CD4-positive, alpha-beta T cell (primary cell): ENCODE results near the gene RASAL2. TPM values are rescaled to one million over a fixed set of nuclear protein-coding genes. Genes with fewer than 3 reads are reported as not detected.

Experiments
- ATAC-seq: fragments of 200-7000 bp; cut with Tn5 transposase; one replicate; pipeline ENCODE4 v1.10.0; 2022; ENCODE audit warnings: mild to moderate bottlenecking; ENCODE audit not compliant: poor library complexity
- CTCF ChIA-PET: fragments of 350-600 bp; sonication (Branson Sonifier 250); formaldehyde crosslinking; loops from one replicate; lab custom pipeline; 2021; ENCODE audit warnings: antibody characterized with exemption, inconsistent platforms; lab: Charles Lee
- POLR2A ChIA-PET: fragments of 350-600 bp; sonication (Branson Sonifier 250); formaldehyde crosslinking; loops from one replicate; lab custom pipeline; 2021; ENCODE audit warnings: antibody characterized with exemption, inconsistent platforms; lab: Charles Lee
- DNase-seq, 14 experiments: peaks; one replicate each; pipeline ENCODE4 v3.0.0-alpha.2; 2013 to 2020; ENCODE audit warnings: mixed read lengths in 2 of 14
- H3K27ac ChIP-seq, 2 donors: one replicate each; pipeline versions ENCODE4 v1.5.1 to v1.7.0; 2013; ENCODE audit warnings: low read length in 2 of 2, low read depth in 1 of 2, mild to moderate bottlenecking in 1 of 2
- H3K27me3 ChIP-seq, 2 experiments: 1 replicate in 1 of 2; 2 replicates in 1 of 2; pipeline versions ENCODE4 v1.6.1 to v1.7.0; 2013; ENCODE audit warnings: low read length in 2 of 2, control low read depth in 1 of 2, mild to moderate bottlenecking in 1 of 2, moderate library complexity in 1 of 2; ENCODE audit not compliant: insufficient read depth in 2 of 2, control insufficient read depth in 1 of 2
- H3K36me3 ChIP-seq: one replicate; pipeline ENCODE4 v1.6.1; 2013; ENCODE audit warnings: low read length, control low read depth; ENCODE audit not compliant: insufficient read depth
- H3K4me1 ChIP-seq: one replicate; pipeline ENCODE4 v1.6.1; 2013; ENCODE audit warnings: low read length, control low read depth; ENCODE audit not compliant: insufficient read depth
- H3K4me3 ChIP-seq: one replicate; pipeline ENCODE4 v1.5.1; 2013; ENCODE audit warnings: mild to moderate bottlenecking, low read length, moderate library complexity
- H3K9me3 ChIP-seq, 2 experiments: 1 replicate in 1 of 2; 2 replicates in 1 of 2; pipeline versions ENCODE4 v1.6.1 to v1.7.0; 2013; ENCODE audit warnings: low read length in 2 of 2, mild to moderate bottlenecking in 2 of 2, control low read depth in 1 of 2, moderate library complexity in 1 of 2; ENCODE audit not compliant: control insufficient read depth in 1 of 2, insufficient read depth in 1 of 2
- H3K27ac Mint-ChIP-seq: one replicate; pipeline ENCODE4 v1.8.0; 2020; ENCODE audit warnings: mixed read lengths
- H3K27me3 Mint-ChIP-seq: one replicate; pipeline ENCODE4 v1.8.0; 2021; ENCODE audit warnings: mixed read lengths
- H3K36me3 Mint-ChIP-seq: one replicate; pipeline ENCODE4 v1.8.0; 2021; ENCODE audit warnings: low read depth, mixed read lengths
- H3K4me1 Mint-ChIP-seq: one replicate; pipeline ENCODE4 v1.8.0; 2021; ENCODE audit warnings: low read depth, mixed read lengths
- H3K4me3 Mint-ChIP-seq: one replicate; pipeline ENCODE4 v1.8.0; 2020; ENCODE audit warnings: mild to moderate bottlenecking, mixed read lengths
- H3K9me3 Mint-ChIP-seq: one replicate; pipeline ENCODE4 v1.8.0; 2020; ENCODE audit warnings: mixed read lengths
- intact Hi-C, 2 experiments: fragments of 100-400 bp; cut with DNase I in 1 of 2; cut with micrococcal nuclease in 1 of 2; formaldehyde crosslinking; loops; one replicate each; pipeline versions ENCODE4 v1.15.1 to v1.9.0; 2023 to 2025; cut with DNase I, micrococcal nuclease
- total RNA-seq, 174 experiments: library from RNA in 2 of 174; stranded (reverse) in 2 of 174; gene quantifications; one replicate each; pipeline ENCODE4 v1.2.3 and lab custom pipeline; 2021 to 2026
- TF ChIP-seq, protein P1 (sequence below): fragments of 200-600 bp; IDR thresholded peaks from one replicate; pipeline ENCODE4 v1.8.0; 2022; ENCODE audit warnings: antibody characterized with exemption, mild to moderate bottlenecking

RASAL2 gene
- total RNA-seq, 2 experiments from 2014 or later = 0.03 TPM; not detected in 1

DNA sequence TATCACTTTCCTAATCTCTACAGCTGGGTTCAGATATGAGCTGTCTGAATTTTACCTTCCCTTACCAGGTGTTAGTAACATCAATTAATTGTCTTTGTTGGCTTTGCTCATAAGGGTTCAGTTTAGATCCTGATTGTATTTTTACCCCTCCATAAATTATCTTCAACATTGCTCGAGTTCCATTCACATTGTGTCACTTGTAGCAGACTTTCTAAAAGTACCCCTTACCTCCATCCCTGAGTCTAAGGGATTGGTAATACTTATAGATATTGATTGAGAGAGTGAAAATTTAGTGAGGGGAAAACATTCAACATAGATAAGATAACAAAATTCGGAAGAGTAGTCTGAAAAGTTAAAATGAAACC lies 7.3 kb downstream of the RASAL2 start:
- CTCF ChIA-PET = no interaction called here
- intact Hi-C loops = no loop called here
- H3K4me3 ChIP-seq = no peak overlapping the region

DNA sequence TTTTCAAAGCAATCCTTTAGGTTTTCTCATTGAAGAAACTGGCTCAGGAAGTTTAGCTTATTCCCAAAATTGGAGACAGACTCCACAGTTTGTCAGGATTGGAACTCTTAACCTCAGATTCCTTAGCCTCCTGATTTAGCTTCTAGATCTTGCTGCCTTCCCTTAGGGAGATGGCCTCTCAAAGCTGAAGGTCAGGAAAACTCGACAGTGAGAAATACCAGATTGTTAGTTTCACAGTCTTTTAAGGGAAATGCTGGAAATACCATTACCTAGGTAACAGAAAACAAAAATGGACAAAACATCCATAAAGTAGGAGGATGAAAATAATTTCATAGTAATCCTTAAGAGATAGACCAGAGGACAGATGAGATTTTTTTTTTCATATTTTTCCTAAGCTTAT lies 7.8 kb downstream of the RASAL2 start:
- no peak for ATAC-seq
- POLR2A ChIA-PET = no interaction called here
- H3K9me3 ChIP-seq = no peaks in the 10 kb centered on the region
- intact Hi-C loops = no loop called here
- CTCF ChIA-PET = no interaction called here
- no peak for DNase-seq
- no peaks in the 10 kb centered on the region for H3K36me3 Mint-ChIP-seq
- no peaks in the 10 kb centered on the region for H3K36me3 ChIP-seq
- no peak overlapping the region for H3K27ac ChIP-seq
- no peak overlapping the region for H3K4me3 ChIP-seq
- no peak overlapping the region for H3K27ac Mint-ChIP-seq
- H3K4me1 ChIP-seq = no peaks in the 10 kb centered on the region
- H3K4me3 Mint-ChIP-seq = no peak overlapping the region
- no peaks in the 10 kb centered on the region for H3K4me1 Mint-ChIP-seq
- peaks cover 2% of the 10 kb centered on the region for H3K9me3 Mint-ChIP-seq
- peaks cover 38% of the 10 kb centered on the region for H3K27me3 Mint-ChIP-seq
- TF ChIP-seq, protein P1, sequence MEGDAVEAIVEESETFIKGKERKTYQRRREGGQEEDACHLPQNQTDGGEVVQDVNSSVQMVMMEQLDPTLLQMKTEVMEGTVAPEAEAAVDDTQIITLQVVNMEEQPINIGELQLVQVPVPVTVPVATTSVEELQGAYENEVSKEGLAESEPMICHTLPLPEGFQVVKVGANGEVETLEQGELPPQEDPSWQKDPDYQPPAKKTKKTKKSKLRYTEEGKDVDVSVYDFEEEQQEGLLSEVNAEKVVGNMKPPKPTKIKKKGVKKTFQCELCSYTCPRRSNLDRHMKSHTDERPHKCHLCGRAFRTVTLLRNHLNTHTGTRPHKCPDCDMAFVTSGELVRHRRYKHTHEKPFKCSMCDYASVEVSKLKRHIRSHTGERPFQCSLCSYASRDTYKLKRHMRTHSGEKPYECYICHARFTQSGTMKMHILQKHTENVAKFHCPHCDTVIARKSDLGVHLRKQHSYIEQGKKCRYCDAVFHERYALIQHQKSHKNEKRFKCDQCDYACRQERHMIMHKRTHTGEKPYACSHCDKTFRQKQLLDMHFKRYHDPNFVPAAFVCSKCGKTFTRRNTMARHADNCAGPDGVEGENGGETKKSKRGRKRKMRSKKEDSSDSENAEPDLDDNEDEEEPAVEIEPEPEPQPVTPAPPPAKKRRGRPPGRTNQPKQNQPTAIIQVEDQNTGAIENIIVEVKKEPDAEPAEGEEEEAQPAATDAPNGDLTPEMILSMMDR = no peak
- peaks cover 0 to 12% of the 10 kb centered on the region in 2 experiments for H3K27me3 ChIP-seq

More for the DNA sequence above, 7.3 kb downstream of the RASAL2 start:
- POLR2A ChIA-PET = no interaction called here
- Mint-ChIP-seq H3K9me3 (peaks cover 3% of the 10 kb centered on the region), H3K27me3 (peaks cover 42% of the 10 kb centered on the region), H3K4me1 (no peaks in the 10 kb centered on the region), H3K4me3 (no peak overlapping the region), H3K36me3 (no peaks in the 10 kb centered on the region), H3K27ac (no peak overlapping the region)
- no peak for DNase-seq
- no peak overlapping the region for H3K27ac ChIP-seq
- no peak for ATAC-seq
- no peaks in the 10 kb centered on the region for H3K9me3 ChIP-seq
- no peaks in the 10 kb centered on the region for H3K4me1 ChIP-seq
- H3K27me3 ChIP-seq = peaks cover 0 to 14% of the 10 kb centered on the region in 2 experiments
- H3K36me3 ChIP-seq = no peaks in the 10 kb centered on the region
- TF ChIP-seq, protein P1 = no peak

GRCh38 chr1:178102218-178102617 lies 8.3 kb downstream of the RASAL2 start:
- H3K4me1 Mint-ChIP-seq = no peaks in the 10 kb centered on the region
- POLR2A ChIA-PET = no interaction called here
- Histone ChIP-seq H3K27ac (no peak overlapping the region), H3K9me3 (no peaks in the 10 kb centered on the region), H3K36me3 (no peaks in the 10 kb centered on the region), H3K4me1 (no peaks in the 10 kb centered on the region), H3K4me3 (no peak overlapping the region), H3K27me3 (peaks cover 0 to 10% of the 10 kb centered on the region in 2 experiments)
- CTCF ChIA-PET = no interaction called here
- no peak for ATAC-seq
- intact Hi-C loops = no loop called here
- H3K27me3 Mint-ChIP-seq = peaks cover 33% of the 10 kb centered on the region
- no peak overlapping the region for H3K27ac Mint-ChIP-seq
- no peak overlapping the region for H3K4me3 Mint-ChIP-seq
- TF ChIP-seq, protein P1 = no peak
- no peak for DNase-seq
- peaks cover 2% of the 10 kb centered on the region for H3K9me3 Mint-ChIP-seq
- no peaks in the 10 kb centered on the region for H3K36me3 Mint-ChIP-seq
